Endothelial cell of hepatic sinusoid (primary cell): ENCODE results near the gene EGFR.

Experiments
- in situ Hi-C: cut with HindIII; loops from 2 replicates; pipeline ENCODE4 v1.10.0; 2017; ENCODE audit warnings: low sequenced_read_pairs

The EGFR gene

DNA sequence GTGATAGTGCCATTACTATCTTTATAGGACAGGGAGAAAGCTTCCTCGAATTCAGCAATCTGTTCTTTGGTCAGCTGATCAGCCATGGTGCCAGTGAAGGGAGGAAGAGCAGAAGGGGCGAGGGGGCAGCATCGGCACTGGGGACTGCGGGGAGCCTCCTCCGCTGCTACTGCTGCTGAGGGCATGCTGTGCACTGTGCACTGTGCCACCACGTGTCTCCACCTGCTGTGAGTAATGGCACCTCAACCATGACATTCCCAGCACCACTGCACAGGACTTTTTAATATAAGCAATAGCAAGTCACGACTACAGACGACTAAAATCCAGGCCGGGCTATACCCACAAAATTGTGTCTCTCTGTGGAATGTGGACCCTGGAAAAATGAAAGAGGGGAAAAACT lies 241.4 kb downstream of the EGFR start:
- in situ Hi-C loops: loop anchor here (5.0 kb wide), 1 partner anchor 503 kb away; the partner anchor contains the start of gene SEC61G

DNA sequence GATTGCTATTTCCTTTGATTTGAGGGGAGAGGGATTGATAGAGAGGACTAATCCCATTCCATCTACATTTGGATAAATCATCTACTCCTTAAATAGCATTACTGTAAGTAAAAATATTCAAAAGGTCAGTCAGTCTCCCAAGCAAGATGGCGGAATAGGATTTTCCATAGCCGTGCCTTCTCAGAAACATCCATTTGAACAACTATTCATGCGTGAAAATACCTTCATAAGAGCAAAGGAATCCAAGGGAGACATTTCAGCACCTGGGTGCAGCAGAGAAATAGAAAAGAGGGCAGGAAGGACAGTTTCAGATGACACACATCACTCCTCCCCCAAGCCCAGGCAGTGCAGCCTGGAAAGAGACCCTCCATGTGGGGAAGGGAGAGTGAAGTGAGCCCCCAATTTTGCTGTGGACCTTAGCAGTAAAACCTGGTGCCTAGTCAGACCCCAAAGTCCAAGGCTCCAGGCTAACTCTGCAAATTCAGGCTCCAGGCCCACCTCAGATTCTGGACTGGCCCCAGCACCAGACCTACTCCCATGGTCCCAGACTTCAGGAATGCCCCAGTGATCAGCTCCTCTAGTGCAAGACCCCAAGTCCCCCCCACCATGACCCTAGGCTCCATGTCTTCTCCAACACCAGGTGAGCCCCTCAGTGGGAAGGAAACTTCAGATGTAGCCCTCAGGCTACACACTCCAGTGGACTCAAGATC lies 242.0 kb downstream of the EGFR start:
- in situ Hi-C loops: loop anchor here (5.0 kb wide), 1 partner anchor 504 kb away; the partner anchor contains the start of gene SEC61G
